ENCODE measurements around the gene IFI27L1.

Gene IFI27L1

DNA sequence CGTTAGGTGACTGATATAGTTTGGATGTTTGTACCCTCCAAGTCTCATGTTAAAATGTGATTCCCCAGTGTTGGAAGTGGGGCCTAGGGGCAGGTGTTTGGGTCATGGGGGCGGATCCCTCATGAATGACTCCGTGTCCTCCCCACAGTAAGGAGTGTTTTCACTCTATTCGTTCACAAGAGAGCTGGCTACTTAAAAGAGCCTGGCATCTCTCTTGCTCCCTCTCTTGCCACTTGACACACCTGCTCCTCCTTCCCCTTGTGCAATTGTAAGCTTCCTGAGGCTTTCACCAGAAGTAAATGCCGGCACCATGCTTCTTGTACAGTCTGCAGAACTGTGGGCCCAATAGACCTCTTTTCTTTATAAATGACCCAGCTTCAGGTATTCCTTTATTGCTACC lies 45.7 kb downstream of the IFI27L1 start:
- TF ChIP-seq, protein P1, sequence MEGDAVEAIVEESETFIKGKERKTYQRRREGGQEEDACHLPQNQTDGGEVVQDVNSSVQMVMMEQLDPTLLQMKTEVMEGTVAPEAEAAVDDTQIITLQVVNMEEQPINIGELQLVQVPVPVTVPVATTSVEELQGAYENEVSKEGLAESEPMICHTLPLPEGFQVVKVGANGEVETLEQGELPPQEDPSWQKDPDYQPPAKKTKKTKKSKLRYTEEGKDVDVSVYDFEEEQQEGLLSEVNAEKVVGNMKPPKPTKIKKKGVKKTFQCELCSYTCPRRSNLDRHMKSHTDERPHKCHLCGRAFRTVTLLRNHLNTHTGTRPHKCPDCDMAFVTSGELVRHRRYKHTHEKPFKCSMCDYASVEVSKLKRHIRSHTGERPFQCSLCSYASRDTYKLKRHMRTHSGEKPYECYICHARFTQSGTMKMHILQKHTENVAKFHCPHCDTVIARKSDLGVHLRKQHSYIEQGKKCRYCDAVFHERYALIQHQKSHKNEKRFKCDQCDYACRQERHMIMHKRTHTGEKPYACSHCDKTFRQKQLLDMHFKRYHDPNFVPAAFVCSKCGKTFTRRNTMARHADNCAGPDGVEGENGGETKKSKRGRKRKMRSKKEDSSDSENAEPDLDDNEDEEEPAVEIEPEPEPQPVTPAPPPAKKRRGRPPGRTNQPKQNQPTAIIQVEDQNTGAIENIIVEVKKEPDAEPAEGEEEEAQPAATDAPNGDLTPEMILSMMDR (IDR thresholded peaks at IDR 0.05; ENCODE audit: extremely low read depth, missing control alignments), result no peak
- no peak for DNase-seq (ENCODE audit: low spot score)

DNA sequence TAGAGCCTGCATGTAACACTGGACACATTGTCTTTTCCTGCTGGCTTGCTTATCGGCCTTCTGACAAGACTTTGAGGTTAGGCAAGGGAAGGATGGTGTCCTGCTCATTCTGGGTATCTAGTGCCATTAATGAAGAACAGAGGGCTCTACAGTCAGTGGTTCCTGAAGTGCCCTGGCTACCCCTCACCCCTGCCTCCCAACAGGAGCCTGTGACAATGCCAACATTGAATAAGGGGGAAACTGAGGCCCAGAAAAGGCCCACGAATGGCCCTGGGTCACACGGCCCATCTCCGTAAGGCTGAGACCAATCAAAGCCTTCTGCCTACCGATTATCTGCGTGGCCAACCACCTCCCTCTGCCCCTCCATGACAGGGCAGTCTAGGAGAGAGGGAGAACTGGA lies 46.2 kb downstream of the IFI27L1 start:
- DNase-seq (ENCODE audit: low spot score), result no peak
- TF ChIP-seq, protein P1 (IDR thresholded peaks at IDR 0.05; ENCODE audit: extremely low read depth, missing control alignments), result no peak

DNA sequence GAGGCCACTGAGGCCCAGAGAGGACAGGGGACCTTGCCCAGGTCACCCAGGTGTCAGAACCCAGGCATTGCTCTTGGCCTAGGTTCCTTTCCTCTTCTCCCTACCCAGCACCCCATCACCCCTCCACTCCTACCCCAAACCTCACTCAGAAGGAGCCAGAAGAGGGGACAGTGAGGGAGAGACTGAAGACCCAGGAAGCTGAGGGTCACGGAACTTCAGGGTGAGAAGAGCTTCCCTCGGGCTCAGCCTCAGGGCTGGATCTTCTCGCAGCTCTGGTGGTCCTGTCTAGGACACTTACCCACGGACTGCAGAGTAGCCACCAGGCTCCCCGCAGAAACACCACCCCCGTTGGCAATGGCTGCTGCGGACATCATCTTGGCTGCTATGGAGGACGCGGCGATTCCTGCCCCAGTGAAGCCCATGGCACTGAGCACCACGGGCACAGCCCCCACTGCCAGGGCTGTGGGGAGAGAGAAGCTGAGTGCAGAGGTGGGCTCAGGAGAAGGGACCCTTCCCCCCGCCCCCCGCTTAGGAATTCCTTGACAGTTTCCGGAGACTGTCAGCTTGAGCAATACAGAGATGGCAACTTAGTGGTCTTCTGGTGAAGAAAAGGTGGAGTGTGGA lies 47.2 kb downstream of the IFI27L1 start:
- DNase-seq (ENCODE audit: low spot score), result no peak
- TF ChIP-seq, protein P1 (IDR thresholded peaks at IDR 0.05; ENCODE audit: extremely low read depth, missing control alignments), result no peak

DNA sequence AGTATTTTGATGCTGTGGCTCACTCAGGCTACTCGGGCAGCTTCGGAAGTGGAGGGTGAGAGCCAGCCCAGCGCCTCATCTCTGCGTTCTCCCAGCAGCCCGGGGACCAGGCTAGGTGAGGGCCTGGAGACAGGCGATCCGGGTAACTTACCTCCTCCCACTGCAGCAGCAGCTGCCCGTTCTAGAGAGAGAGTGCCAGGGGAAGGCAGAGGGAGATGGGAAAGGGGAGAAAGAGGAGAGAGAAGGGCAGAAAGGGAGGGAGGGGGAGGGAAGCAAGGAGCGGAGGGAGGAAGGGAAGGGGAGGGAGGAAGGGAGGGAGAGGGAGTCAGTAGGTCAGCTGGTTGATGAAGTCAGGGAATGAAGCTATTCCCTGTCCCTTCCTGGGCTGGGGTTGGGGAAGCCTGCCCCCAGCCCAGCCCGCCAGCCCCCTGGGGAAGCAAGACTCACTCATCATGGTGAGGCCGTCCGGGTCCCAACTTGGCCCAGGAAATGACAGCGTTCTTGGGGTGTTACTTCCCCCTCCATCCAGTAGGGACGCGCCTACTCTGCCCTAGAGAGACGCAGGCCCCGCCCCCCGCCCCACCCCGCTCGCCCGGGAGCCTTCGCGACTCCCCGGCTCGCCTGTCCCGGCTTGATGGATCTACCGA lies 48.1 kb downstream of the IFI27L1 start, which contains the start of gene IFI27L2:
Gene IFI27L2 (minus strand): TSS at position 494 of the 647 bp plus-strand sequence. CDS start 40 bp downstream, at position 454.
- peak; percentile 89 for DNase-seq (ENCODE audit: low spot score)
- TF ChIP-seq, protein P1 (IDR thresholded peaks at IDR 0.05; ENCODE audit: extremely low read depth, missing control alignments), result peak; percentile 1

DNA sequence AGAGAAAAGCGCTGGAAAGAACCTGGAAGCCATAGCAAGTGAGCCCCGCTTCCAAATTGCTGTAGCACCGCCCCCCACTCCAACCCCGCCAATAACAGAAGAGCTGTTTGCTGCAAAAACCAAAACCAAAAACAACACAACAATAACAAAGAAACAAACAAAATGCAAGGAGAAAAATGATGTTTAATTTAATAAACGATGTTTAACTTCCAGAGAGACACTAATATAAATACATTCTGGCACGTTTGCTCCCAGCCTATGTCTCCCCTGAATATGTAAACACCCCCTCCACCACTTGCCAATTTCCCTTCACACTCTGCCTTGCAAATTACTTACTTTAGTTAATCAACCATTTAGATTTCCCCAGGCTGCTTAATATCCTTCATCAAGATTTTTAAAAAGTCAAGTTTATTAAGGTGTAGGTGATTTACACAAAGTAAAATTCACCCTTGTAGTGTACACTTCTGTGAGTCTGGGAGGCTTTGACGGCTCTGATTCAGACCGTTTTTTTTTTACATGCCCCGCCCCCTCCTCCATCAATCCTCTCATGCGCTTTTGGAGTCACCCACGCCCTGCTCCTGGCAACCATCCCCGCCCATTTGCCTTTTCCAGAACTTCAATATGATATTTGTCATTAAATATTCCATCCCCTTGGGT lies 48.8 kb downstream of the IFI27L1 start:
- peak; percentile 33 for DNase-seq (ENCODE audit: low spot score)
- TF ChIP-seq, protein P1 (IDR thresholded peaks at IDR 0.05; ENCODE audit: extremely low read depth, missing control alignments), result no peak

DNA sequence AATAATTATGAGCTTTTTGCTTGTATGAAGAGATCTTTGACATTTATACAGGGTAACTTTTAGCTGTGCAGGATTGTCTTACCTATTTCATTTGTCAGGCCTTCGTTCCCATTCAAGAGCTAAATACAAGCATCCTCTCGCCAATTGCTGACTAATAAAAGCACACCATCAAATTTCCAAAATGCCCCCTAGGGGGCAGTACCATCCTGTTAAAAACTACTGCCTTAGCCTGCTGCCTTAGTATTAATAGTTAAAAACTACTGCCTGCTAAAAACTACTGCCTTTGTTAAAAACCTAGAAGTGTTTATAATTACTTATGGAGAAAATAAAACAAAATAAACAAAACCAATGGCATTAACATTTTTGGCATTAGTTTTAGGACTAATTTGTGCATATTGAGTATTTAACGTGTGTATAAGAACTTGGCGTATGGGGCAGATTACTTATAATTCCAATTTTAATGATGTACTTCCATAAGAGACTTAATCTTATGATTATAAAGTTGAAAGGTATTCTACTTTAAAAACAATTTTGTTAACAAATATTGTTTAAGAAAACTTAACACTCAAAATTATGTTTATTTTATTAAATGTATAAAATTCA lies 51.3 kb downstream of the IFI27L1 start:
- peak; percentile 58 for DNase-seq (ENCODE audit: low spot score)
- TF ChIP-seq, protein P1 (IDR thresholded peaks at IDR 0.05; ENCODE audit: extremely low read depth, missing control alignments), result peak; percentile 48

DNA sequence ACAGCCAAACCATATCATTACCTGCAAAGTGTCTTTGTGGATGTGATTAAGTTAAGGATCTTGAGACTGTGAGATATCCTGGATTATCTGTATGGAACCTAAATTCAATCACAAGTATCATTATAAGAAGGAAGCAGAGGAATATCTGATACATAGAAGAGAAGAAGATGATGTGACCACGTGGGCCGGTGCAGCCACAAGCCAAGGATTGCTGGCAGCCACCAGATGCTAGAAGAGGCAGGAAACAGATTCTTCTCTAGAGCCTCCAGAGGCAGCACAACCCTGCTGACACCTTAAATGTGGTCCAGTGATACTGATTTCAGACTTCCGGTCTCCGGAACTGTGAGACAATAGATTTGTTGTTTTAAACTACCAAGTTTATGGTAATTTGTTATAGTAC lies 54.4 kb downstream of the IFI27L1 start:
- TF ChIP-seq, protein P1 (IDR thresholded peaks at IDR 0.05; ENCODE audit: extremely low read depth, missing control alignments), result no peak
- no peak for DNase-seq (ENCODE audit: low spot score)
